SU-DHL-6 (cell line): ENCODE results near the gene RLN3.

Experiments
- EZH2phosphoT487 ChIP-seq: fragments of 200-600 bp; sonication (generic), shearing (Covaris generic); conservative IDR thresholded peaks from 2 replicates; pipeline ENCODE4 v1.6.1; 2018; ENCODE audit warnings: mild to moderate bottlenecking, antibody characterized with exemption, low read length, moderate library complexity, mixed read lengths
- TF ChIP-seq, protein P1 (sequence below): fragments of 200-600 bp; sonication (generic); IDR thresholded peaks from one replicate; pipeline ENCODE4 v1.5.1; 2017; ENCODE audit warnings: antibody characterized with exemption, mild to moderate bottlenecking, low read length, moderate library complexity; ENCODE audit not compliant: insufficient read depth, poor library complexity, severe bottlenecking

DNA sequence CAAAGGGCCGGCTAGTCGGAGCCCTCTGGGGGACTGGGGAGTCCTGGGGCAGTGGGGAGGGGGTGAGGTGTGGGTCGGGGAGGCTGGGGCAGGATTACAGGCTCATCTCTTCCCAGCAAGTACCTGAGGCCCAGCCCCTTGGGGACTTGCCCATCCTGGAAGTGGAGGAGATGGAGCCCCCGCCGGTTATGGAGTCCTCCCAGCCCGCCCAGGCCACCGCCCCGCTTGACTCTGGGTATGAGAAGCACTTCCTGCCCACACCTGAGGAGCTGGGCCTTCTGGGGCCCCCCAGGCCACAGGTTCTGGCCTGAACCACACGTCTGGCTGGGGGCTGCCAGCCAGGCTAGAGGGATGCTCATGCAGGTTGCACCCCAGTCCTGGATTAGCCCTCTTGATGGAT lies 24.0 kb downstream of the RLN3 start:
- TF ChIP-seq, protein P1, sequence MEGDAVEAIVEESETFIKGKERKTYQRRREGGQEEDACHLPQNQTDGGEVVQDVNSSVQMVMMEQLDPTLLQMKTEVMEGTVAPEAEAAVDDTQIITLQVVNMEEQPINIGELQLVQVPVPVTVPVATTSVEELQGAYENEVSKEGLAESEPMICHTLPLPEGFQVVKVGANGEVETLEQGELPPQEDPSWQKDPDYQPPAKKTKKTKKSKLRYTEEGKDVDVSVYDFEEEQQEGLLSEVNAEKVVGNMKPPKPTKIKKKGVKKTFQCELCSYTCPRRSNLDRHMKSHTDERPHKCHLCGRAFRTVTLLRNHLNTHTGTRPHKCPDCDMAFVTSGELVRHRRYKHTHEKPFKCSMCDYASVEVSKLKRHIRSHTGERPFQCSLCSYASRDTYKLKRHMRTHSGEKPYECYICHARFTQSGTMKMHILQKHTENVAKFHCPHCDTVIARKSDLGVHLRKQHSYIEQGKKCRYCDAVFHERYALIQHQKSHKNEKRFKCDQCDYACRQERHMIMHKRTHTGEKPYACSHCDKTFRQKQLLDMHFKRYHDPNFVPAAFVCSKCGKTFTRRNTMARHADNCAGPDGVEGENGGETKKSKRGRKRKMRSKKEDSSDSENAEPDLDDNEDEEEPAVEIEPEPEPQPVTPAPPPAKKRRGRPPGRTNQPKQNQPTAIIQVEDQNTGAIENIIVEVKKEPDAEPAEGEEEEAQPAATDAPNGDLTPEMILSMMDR: no peak
- no peak for TF ChIP-seq EZH2phosphoT487
